ENCODE measurements around the gene CIITA. TPM values are rescaled to one million over a fixed set of nuclear protein-coding genes. Genes with fewer than 3 reads are reported as not detected.

The CIITA gene
- total and polyA plus RNA-seq, 10 of the 15 experiments (the other 5 are each of a cell fraction or from before 2014, with no cell fraction given): 11.5 to 145 (median 49.7) TPM

- TF ChIP-seq REST (IDR thresholded peaks at IDR 0.05; ENCODE audit: low read depth, low read length) (no peak), BRCA1 (IDR thresholded peaks at IDR 0.05; ENCODE audit: low read depth, low read length) (no peak), USF1 (IDR thresholded peaks at IDR 0.05; ENCODE audit: borderline replicate concordance, extremely low read length, insufficient read depth, low read depth, low read length) (no peak), ATF7 (IDR thresholded peaks at IDR 0.05; ENCODE audit: low read depth) (peak; percentile 57; the same call in 1 of the 2 replicates), CHD1 (IDR thresholded peaks at IDR 0.05; ENCODE audit: low read depth, low read length) (no peak), ZNF274 (IDR thresholded peaks at IDR 0.05; ENCODE audit: insufficient read depth, insufficient read length) (no peak), E4F1 (IDR thresholded peaks at IDR 0.05; ENCODE audit: borderline replicate concordance, partially characterized antibody) (no peak), RUNX3 (IDR thresholded peaks at IDR 0.05; ENCODE audit: low read length) (0 out of 2 replicates have a peak, but pooled peaks have one; percentile 22), NFXL1 (IDR thresholded peaks at IDR 0.05; ENCODE audit: borderline replicate concordance) (no peak), CEBPB (IDR thresholded peaks at IDR 0.05; ENCODE audit: borderline replicate concordance in 1 of 2, low read depth in 2 of 2, low read length in 2 of 2) (no peak), ETV6 (conservative IDR thresholded peaks at IDR 0.05 in 1 of 2, IDR thresholded peaks at IDR 0.05 in 1 of 2; ENCODE audit: borderline replicate concordance in 1 of 2, low read depth in 1 of 2) (peak in 1 of 2 experiments; percentile 35; a peak in 1 of 4 replicates), SMC3 (IDR thresholded peaks at IDR 0.05; ENCODE audit: borderline replicate concordance, low read length) (peak; percentile 59; the same call in 1 of the 2 replicates), ZBTB33 (IDR thresholded peaks at IDR 0.05) (no peak), IKZF1 (conservative IDR thresholded peaks at IDR 0.05) (no peak), SMAD1 (IDR thresholded peaks at IDR 0.05; ENCODE audit: low read depth, partially characterized antibody) (peak; percentile 65), SRF (IDR thresholded peaks at IDR 0.05; ENCODE audit: low read depth in 2 of 2, low read length in 2 of 2) (no peak), IKZF2 (IDR thresholded peaks at IDR 0.05) (no peak), MTA2 (IDR thresholded peaks at IDR 0.05; ENCODE audit: low read depth) (peak; percentile 48; the same call in 1 of the 2 replicates), RCOR1 (conservative IDR thresholded peaks at IDR 0.05; ENCODE audit: low read depth, low read length) (no peak), CBFB (IDR thresholded peaks at IDR 0.05; ENCODE audit: low read depth) (no peak), MYC (IDR thresholded peaks at IDR 0.05; ENCODE audit: insufficient read depth, insufficient read length, insufficient replicate concordance, low read length, severe bottlenecking) (no peak)
These were observed 104.8 kb downstream of the CIITA start (continued) for GRCh38 chr16:10981697-10982216.
